ENCODE measurements around the gene AP2M1. TPM values are rescaled to one million over a fixed set of nuclear protein-coding genes. Genes with fewer than 3 reads are reported as not detected.

The AP2M1 gene
- total and polyA plus RNA-seq, 2 of the 13 experiments (the other 11 are each of a cell fraction or from before 2014, with no cell fraction given), result 126 to 146 TPM

DNA sequence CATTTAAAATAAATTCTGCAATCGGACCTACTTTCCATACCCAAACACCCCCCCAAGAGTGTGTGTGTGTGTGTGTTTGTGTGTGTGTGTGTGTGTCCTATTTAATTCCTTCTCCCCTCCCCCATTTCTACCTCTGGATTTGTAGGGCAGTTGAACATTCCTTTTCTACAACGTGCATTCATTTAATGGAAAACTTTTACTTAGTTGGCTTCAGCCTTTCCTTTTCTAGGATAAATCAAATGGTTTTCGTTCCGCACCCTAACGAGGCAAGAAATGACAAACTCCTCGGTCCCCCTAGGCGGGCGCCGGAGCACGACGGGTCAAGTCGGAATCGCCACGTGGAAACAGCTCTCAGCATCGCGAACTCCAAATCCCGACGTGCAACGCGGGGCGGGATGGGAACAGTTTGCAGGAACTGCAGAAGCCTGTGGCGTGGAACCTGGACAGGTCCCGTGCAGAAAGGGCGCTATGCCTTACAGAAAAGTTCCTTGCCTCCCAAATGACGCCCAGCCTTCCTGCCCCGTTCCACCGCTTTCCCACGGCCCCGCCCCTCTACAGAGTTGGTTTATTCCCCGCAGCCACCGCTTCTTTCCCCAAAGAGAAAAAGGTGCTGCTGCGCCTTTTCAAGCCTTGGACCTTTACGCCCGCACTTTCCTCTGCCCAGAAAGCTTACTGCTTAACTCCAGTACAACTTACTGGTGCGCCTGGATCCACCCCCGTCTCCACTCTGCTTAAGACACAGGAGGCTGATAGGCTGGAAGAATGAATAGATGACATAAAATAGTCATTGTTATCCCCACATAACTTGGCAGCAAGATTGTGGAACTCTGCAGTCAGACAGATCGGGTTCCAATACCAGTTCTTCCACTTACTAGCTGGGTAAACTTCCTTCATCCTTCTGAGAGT, 40.6 kb upstream of the AP2M1 start (continued):
- TF ChIP-seq, protein P1, sequence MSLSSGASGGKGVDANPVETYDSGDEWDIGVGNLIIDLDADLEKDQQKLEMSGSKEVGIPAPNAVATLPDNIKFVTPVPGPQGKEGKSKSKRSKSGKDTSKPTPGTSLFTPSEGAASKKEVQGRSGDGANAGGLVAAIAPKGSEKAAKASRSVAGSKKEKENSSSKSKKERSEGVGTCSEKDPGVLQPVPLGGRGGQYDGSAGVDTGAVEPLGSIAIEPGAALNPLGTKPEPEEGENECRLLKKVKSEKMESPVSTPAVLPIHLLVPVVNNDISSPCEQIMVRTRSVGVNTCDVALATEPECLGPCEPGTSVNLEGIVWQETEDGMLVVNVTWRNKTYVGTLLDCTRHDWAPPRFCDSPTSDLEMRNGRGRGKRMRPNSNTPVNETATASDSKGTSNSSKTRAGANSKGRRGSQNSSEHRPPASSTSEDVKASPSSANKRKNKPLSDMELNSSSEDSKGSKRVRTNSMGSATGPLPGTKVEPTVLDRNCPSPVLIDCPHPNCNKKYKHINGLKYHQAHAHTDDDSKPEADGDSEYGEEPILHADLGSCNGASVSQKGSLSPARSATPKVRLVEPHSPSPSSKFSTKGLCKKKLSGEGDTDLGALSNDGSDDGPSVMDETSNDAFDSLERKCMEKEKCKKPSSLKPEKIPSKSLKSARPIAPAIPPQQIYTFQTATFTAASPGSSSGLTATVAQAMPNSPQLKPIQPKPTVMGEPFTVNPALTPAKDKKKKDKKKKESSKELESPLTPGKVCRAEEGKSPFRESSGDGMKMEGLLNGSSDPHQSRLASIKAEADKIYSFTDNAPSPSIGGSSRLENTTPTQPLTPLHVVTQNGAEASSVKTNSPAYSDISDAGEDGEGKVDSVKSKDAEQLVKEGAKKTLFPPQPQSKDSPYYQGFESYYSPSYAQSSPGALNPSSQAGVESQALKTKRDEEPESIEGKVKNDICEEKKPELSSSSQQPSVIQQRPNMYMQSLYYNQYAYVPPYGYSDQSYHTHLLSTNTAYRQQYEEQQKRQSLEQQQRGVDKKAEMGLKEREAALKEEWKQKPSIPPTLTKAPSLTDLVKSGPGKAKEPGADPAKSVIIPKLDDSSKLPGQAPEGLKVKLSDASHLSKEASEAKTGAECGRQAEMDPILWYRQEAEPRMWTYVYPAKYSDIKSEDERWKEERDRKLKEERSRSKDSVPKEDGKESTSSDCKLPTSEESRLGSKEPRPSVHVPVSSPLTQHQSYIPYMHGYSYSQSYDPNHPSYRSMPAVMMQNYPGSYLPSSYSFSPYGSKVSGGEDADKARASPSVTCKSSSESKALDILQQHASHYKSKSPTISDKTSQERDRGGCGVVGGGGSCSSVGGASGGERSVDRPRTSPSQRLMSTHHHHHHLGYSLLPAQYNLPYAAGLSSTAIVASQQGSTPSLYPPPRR (CRISPR knock-in tag; IDR thresholded peaks at IDR 0.05; ENCODE audit: borderline replicate concordance), result peak; percentile 28; the same call in 1 of the 2 replicates
- TF ChIP-seq SRSF4 (IDR thresholded peaks at IDR 0.05; ENCODE audit: low read depth, low read length, poor library complexity, severe bottlenecking) (no peak), RBFOX2 (IDR thresholded peaks at IDR 0.05; ENCODE audit: low read depth, low read length) (peak; percentile 71), ZNF20 (CRISPR knock-in tag; IDR thresholded peaks at IDR 0.05) (no peak), TAF1 (CRISPR knock-in tag; IDR thresholded peaks at IDR 0.05) (peak; percentile 72; the same call in 1 of the 2 replicates), FOXO1 (CRISPR knock-in tag; IDR thresholded peaks at IDR 0.05) (no peak), NR2F1 (CRISPR knock-in tag; IDR thresholded peaks at IDR 0.05) (no peak), U2AF1 (optimal IDR thresholded peaks at IDR 0.05; ENCODE audit: low read depth, low read length) (no peak), JUNB (CRISPR knock-in tag; IDR thresholded peaks at IDR 0.05; ENCODE audit: borderline replicate concordance) (no peak), HNRNPL (IDR thresholded peaks at IDR 0.05; ENCODE audit: low read depth, low read length) (no peak), HMG20B (CRISPR knock-in tag; conservative IDR thresholded peaks at IDR 0.05) (no peak), ESRRA (CRISPR knock-in tag; IDR thresholded peaks at IDR 0.05; ENCODE audit: low read depth) (no peak), ZNF83 (CRISPR knock-in tag; IDR thresholded peaks at IDR 0.05; ENCODE audit: borderline replicate concordance) (no peak)
- TF ChIP-seq, protein P2, sequence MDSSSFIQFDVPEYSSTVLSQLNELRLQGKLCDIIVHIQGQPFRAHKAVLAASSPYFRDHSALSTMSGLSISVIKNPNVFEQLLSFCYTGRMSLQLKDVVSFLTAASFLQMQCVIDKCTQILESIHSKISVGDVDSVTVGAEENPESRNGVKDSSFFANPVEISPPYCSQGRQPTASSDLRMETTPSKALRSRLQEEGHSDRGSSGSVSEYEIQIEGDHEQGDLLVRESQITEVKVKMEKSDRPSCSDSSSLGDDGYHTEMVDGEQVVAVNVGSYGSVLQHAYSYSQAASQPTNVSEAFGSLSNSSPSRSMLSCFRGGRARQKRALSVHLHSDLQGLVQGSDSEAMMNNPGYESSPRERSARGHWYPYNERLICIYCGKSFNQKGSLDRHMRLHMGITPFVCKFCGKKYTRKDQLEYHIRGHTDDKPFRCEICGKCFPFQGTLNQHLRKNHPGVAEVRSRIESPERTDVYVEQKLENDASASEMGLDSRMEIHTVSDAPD (CRISPR knock-in tag; IDR thresholded peaks at IDR 0.05), result peak; percentile 67; the same call in 1 of the 2 replicates
- TF ChIP-seq, protein P3, sequence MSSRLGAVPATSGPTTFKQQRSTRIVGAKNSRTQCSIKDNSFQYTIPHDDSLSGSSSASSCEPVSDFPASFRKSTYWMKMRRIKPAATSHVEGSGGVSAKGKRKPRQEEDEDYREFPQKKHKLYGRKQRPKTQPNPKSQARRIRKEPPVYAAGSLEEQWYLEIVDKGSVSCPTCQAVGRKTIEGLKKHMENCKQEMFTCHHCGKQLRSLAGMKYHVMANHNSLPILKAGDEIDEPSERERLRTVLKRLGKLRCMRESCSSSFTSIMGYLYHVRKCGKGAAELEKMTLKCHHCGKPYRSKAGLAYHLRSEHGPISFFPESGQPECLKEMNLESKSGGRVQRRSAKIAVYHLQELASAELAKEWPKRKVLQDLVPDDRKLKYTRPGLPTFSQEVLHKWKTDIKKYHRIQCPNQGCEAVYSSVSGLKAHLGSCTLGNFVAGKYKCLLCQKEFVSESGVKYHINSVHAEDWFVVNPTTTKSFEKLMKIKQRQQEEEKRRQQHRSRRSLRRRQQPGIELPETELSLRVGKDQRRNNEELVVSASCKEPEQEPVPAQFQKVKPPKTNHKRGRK (CRISPR knock-in tag; IDR thresholded peaks at IDR 0.05), result no peak
- TF ChIP-seq, protein P4, sequence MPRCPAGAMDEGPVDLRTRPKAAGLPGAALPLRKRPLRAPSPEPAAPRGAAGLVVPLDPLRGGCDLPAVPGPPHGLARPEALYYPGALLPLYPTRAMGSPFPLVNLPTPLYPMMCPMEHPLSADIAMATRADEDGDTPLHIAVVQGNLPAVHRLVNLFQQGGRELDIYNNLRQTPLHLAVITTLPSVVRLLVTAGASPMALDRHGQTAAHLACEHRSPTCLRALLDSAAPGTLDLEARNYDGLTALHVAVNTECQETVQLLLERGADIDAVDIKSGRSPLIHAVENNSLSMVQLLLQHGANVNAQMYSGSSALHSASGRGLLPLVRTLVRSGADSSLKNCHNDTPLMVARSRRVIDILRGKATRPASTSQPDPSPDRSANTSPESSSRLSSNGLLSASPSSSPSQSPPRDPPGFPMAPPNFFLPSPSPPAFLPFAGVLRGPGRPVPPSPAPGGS (CRISPR knock-in tag; IDR thresholded peaks at IDR 0.05), result peak; percentile 59; the same call in 1 of the 2 replicates
- TF ChIP-seq, protein P5, sequence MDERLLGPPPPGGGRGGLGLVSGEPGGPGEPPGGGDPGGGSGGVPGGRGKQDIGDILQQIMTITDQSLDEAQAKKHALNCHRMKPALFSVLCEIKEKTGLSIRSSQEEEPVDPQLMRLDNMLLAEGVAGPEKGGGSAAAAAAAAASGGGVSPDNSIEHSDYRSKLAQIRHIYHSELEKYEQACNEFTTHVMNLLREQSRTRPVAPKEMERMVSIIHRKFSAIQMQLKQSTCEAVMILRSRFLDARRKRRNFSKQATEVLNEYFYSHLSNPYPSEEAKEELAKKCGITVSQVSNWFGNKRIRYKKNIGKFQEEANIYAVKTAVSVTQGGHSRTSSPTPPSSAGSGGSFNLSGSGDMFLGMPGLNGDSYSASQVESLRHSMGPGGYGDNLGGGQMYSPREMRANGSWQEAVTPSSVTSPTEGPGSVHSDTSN (CRISPR knock-in tag; IDR thresholded peaks at IDR 0.05), result no peak
